Measurements from ENCODE around the gene DSCAM. TPM values are rescaled to one million over a fixed set of nuclear protein-coding genes. Genes with fewer than 3 reads are reported as not detected.
"Not testable (repeated sequence)": the region's sequence is repeated elsewhere in the genome, so short reads cannot be mapped to it uniquely, and the experiment has no call there.

Gene DSCAM
- total RNA-seq, 1 donor from 2014 or later, result not detected

GRCh38 chr21:40043866-40044265 is 803.1 kb downstream of the DSCAM start:
- Mint-ChIP-seq H3K27me3 (ENCODE audit: insufficient read depth, low read depth) (peaks cover 9% of the 10 kb centered on the region), H3K4me3 (no peak overlapping the region), H3K4me1 (peaks cover 21% of the 10 kb centered on the region), H3K36me3 (peaks cover 4% of the 10 kb centered on the region), H3K27ac (no peak overlapping the region), H3K9me3 (peaks cover 2% of the 10 kb centered on the region)
- no peak for DNase-seq (ENCODE audit: low spot score)
- Histone ChIP-seq H3K4me2 (no peak overlapping the region), H4K20me1 (ENCODE audit: low read depth) (no peaks in the 10 kb centered on the region), H3K4me3 (no peak overlapping the region), H3K4me1 (no peaks in the 10 kb centered on the region), H3K27me3 (no peaks in the 10 kb centered on the region), H3K27ac (no peak overlapping the region), H3F3A (ENCODE audit: low read depth) (no peaks in the 10 kb centered on the region), H3K9ac (no peak overlapping the region), H3K79me2 (ENCODE audit: low read depth) (no peaks in the 10 kb centered on the region), H2AFZ (replicated peaks) (no peak overlapping the region), H3K36me3 (no peaks in the 10 kb centered on the region), H3K9me3 (ENCODE audit: low read depth) (no peaks in the 10 kb centered on the region)
- no peak for TF ChIP-seq EZH2phosphoT487 (IDR thresholded peaks at IDR 0.05)

- Histone ChIP-seq H3K9ac (no peak overlapping the region), H3F3A (ENCODE audit: low read depth) (no peaks in the 10 kb centered on the region), H3K4me2 (no peak overlapping the region), H4K20me1 (ENCODE audit: low read depth) (no peaks in the 10 kb centered on the region), H3K36me3 (no peaks in the 10 kb centered on the region), H3K27me3 (no peaks in the 10 kb centered on the region), H3K4me1 (no peaks in the 10 kb centered on the region), H3K9me3 (ENCODE audit: low read depth) (no peaks in the 10 kb centered on the region), H2AFZ (replicated peaks) (no peak overlapping the region), H3K79me2 (ENCODE audit: low read depth) (no peaks in the 10 kb centered on the region), H3K27ac (no peak overlapping the region), H3K4me3 (no peak overlapping the region)
- H3K9me3 Mint-ChIP-seq, result peaks cover 2% of the 10 kb centered on the region
- H3K36me3 Mint-ChIP-seq, result peaks cover 4% of the 10 kb centered on the region
- no peak overlapping the region for H3K4me3 Mint-ChIP-seq
- H3K27me3 Mint-ChIP-seq (ENCODE audit: insufficient read depth, low read depth), result peaks cover 9% of the 10 kb centered on the region
- H3K27ac Mint-ChIP-seq, result no peak overlapping the region
- no peak for DNase-seq (ENCODE audit: low spot score)
- TF ChIP-seq EZH2 (IDR thresholded peaks at IDR 0.05), result no peak
- no peak for TF ChIP-seq CTCF (IDR thresholded peaks at IDR 0.05)
- TF ChIP-seq EZH2phosphoT487 (IDR thresholded peaks at IDR 0.05), result no peak
- H3K4me1 Mint-ChIP-seq, result peaks cover 21% of the 10 kb centered on the region
Observed at GRCh38 chr21:40043423-40043822, 803.5 kb downstream of the DSCAM start.

- H3K9ac ChIP-seq, result no peak overlapping the region
- H3K36me3 ChIP-seq, result no peaks in the 10 kb centered on the region
- TF ChIP-seq EZH2 (IDR thresholded peaks at IDR 0.05) (no peak), CTCF (IDR thresholded peaks at IDR 0.05) (no peak), EZH2phosphoT487 (IDR thresholded peaks at IDR 0.05) (no peak)
- no peak overlapping the region for H3K4me3 Mint-ChIP-seq
- peaks cover 4% of the 10 kb centered on the region for H3K36me3 Mint-ChIP-seq
- H3F3A ChIP-seq (ENCODE audit: low read depth), result no peaks in the 10 kb centered on the region
- H3K27ac Mint-ChIP-seq, result no peak overlapping the region
- H3K27me3 ChIP-seq, result no peaks in the 10 kb centered on the region
- H3K4me1 Mint-ChIP-seq, result peaks cover 11% of the 10 kb centered on the region
- no peaks in the 10 kb centered on the region for H3K79me2 ChIP-seq (ENCODE audit: low read depth)
- no peak overlapping the region for H2AFZ ChIP-seq (replicated peaks)
- H3K4me1 ChIP-seq, result no peaks in the 10 kb centered on the region
- peaks cover 2% of the 10 kb centered on the region for H3K9me3 Mint-ChIP-seq
- DNase-seq (ENCODE audit: low spot score), result no peak
- H3K4me3 ChIP-seq, result no peak overlapping the region
- no peak overlapping the region for H3K4me2 ChIP-seq
- H3K9me3 ChIP-seq (ENCODE audit: low read depth), result no peaks in the 10 kb centered on the region
- peaks cover 9% of the 10 kb centered on the region for H3K27me3 Mint-ChIP-seq (ENCODE audit: insufficient read depth, low read depth)
- H3K27ac ChIP-seq, result no peak overlapping the region
- H4K20me1 ChIP-seq (ENCODE audit: low read depth), result no peaks in the 10 kb centered on the region
Observed at GRCh38 chr21:40041446-40041845, 805.5 kb downstream of the DSCAM start.

GRCh38 chr21:40033156-40033782 is 813.7 kb downstream of the DSCAM start:
- H3K27me3 Mint-ChIP-seq (ENCODE audit: insufficient read depth, low read depth), result peaks cover 15% of the 10 kb centered on the region
- not testable (repeated sequence) for H3K4me2 ChIP-seq; H3K27ac Mint-ChIP-seq; H3K27ac ChIP-seq; H3K79me2 ChIP-seq (ENCODE audit: low read depth); H3K27me3 ChIP-seq; H2AFZ ChIP-seq (replicated peaks); H3K9me3 ChIP-seq (ENCODE audit: low read depth); H3K36me3 Mint-ChIP-seq; H3K36me3 ChIP-seq; H3K4me3 Mint-ChIP-seq; H3K9ac ChIP-seq; H3K4me3 ChIP-seq; DNase-seq (ENCODE audit: low spot score); H3F3A ChIP-seq (ENCODE audit: low read depth); H3K4me1 ChIP-seq; H4K20me1 ChIP-seq (ENCODE audit: low read depth)
- H3K9me3 Mint-ChIP-seq, result peaks cover 17% of the 10 kb centered on the region
- H3K4me1 Mint-ChIP-seq, result peaks cover 23% of the 10 kb centered on the region
